ENCODE results near the gene EFCAB6.

DNA sequence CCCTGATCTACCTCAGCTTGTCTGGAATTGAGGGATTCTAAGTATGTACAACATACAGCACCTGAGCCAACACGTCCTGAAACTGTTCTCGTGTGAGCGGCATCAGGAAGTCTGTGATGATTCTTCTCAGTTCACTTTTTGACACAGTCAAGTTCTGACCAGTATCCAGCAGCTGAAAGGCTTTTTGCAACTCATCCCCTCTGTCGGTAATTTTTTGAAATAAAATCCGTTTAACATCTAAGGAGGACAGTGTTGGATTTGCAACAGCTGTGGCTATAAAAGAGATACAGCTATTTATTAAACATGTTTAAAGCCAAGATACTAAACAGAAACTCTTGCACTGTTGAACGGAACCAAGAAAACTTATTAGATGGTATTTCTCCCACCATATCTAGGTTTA lies 39.3 kb downstream of the EFCAB6 start:
- TF ChIP-seq, protein P1, sequence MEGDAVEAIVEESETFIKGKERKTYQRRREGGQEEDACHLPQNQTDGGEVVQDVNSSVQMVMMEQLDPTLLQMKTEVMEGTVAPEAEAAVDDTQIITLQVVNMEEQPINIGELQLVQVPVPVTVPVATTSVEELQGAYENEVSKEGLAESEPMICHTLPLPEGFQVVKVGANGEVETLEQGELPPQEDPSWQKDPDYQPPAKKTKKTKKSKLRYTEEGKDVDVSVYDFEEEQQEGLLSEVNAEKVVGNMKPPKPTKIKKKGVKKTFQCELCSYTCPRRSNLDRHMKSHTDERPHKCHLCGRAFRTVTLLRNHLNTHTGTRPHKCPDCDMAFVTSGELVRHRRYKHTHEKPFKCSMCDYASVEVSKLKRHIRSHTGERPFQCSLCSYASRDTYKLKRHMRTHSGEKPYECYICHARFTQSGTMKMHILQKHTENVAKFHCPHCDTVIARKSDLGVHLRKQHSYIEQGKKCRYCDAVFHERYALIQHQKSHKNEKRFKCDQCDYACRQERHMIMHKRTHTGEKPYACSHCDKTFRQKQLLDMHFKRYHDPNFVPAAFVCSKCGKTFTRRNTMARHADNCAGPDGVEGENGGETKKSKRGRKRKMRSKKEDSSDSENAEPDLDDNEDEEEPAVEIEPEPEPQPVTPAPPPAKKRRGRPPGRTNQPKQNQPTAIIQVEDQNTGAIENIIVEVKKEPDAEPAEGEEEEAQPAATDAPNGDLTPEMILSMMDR (IDR thresholded peaks at IDR 0.05) = no peak
- TF ChIP-seq EP300 (IDR thresholded peaks at IDR 0.05) (no peak), POLR2AphosphoS5 (IDR thresholded peaks at IDR 0.05) (no peak)
